Ishikawa (cell line): ENCODE results near the gene RAP1GAP.
A peak's percentile ranks its signal among the peaks of the same experiment; 100 is the strongest.

Experiments used
- CEBPB ChIP-seq: IDR thresholded peaks from 2 replicates; pipeline ENCODE4 v1.6.1; 2012
- CREB1 ChIP-seq: IDR thresholded peaks from 2 replicates; pipeline ENCODE4 v1.6.1; 2012; ENCODE audit warnings: low read depth
- EGR1 ChIP-seq: IDR thresholded peaks from 2 replicates; pipeline ENCODE4 v1.6.1; 2012
- EP300 ChIP-seq: IDR thresholded peaks from 2 replicates; pipeline ENCODE4 v1.6.1; 2012; ENCODE audit warnings: borderline replicate concordance
- FOXM1 ChIP-seq: IDR thresholded peaks from 2 replicates; pipeline ENCODE4 v1.6.1; 2012; ENCODE audit warnings: low read depth, borderline replicate concordance
- NFIC ChIP-seq: IDR thresholded peaks from 2 replicates; pipeline ENCODE4 v1.6.1; 2012
- RAD21 ChIP-seq: IDR thresholded peaks from 2 replicates; pipeline ENCODE4 v1.6.1; 2012; ENCODE audit warnings: low read depth
- TAF1 ChIP-seq: IDR thresholded peaks from 2 replicates; pipeline ENCODE4 v1.6.1; 2012; ENCODE audit warnings: low read depth, mild to moderate bottlenecking
- TCF12 ChIP-seq: IDR thresholded peaks from 2 replicates; pipeline ENCODE4 v1.6.1; 2012; ENCODE audit warnings: low read depth
- TEAD4 ChIP-seq: IDR thresholded peaks from 2 replicates; pipeline ENCODE4 v1.6.1; 2012
- YY1 ChIP-seq: IDR thresholded peaks from 2 replicates; pipeline ENCODE4 v1.6.1; 2012; ENCODE audit warnings: low read depth
- ZBTB7A ChIP-seq: IDR thresholded peaks from 2 replicates; pipeline ENCODE4 v1.6.1; 2012; ENCODE audit warnings: low read depth
- TF ChIP-seq, protein P1 (sequence below): IDR thresholded peaks from 2 replicates; pipeline ENCODE4 v1.6.1; 2012; ENCODE audit warnings: low read depth, mild to moderate bottlenecking
- TF ChIP-seq, protein P2 (sequence below): IDR thresholded peaks from 2 replicates; pipeline ENCODE4 v1.6.1; 2012
- TF ChIP-seq, protein P3 (sequence below): IDR thresholded peaks from 2 replicates; pipeline ENCODE4 v1.6.1; 2012

Gene RAP1GAP

DNA sequence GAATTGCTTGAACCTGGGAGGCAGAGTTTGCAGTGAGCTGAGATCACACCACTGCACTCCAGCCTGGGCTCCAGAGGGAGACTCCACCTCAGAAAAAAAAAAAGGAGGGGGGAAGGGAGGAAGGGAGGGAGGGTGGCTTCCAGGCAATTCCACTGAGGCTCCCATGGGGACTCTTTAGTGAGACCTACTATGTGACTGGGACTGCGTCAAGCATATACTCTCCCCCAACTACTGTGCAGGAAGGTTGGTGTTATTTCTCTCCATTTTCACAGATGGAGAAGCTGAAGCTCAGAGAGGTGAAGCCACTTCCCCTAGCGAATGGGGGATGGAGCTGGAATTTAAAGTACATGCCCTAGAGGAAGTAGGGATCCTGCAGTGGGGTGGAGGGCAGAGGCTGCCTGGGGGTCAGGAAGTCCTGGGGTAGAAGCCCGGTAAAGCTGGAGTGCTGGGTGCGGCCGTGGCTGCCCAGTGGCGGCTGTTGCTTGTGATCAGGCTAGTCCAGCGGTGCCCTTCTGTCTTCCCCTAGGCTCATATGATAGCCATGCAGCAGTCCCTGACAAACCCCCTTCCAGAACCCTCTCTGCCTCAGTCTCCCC, 40.3 kb downstream of the RAP1GAP start:
- TF ChIP-seq NFIC (no peak), CEBPB (no peak), CREB1 (no peak), EP300 (no peak), TAF1 (no peak), FOXM1 (no peak), RAD21 (no peak), EGR1 (no peak), YY1 (no peak), TEAD4 (no peak), ZBTB7A (no peak), TCF12 (no peak)
- TF ChIP-seq, protein P1, sequence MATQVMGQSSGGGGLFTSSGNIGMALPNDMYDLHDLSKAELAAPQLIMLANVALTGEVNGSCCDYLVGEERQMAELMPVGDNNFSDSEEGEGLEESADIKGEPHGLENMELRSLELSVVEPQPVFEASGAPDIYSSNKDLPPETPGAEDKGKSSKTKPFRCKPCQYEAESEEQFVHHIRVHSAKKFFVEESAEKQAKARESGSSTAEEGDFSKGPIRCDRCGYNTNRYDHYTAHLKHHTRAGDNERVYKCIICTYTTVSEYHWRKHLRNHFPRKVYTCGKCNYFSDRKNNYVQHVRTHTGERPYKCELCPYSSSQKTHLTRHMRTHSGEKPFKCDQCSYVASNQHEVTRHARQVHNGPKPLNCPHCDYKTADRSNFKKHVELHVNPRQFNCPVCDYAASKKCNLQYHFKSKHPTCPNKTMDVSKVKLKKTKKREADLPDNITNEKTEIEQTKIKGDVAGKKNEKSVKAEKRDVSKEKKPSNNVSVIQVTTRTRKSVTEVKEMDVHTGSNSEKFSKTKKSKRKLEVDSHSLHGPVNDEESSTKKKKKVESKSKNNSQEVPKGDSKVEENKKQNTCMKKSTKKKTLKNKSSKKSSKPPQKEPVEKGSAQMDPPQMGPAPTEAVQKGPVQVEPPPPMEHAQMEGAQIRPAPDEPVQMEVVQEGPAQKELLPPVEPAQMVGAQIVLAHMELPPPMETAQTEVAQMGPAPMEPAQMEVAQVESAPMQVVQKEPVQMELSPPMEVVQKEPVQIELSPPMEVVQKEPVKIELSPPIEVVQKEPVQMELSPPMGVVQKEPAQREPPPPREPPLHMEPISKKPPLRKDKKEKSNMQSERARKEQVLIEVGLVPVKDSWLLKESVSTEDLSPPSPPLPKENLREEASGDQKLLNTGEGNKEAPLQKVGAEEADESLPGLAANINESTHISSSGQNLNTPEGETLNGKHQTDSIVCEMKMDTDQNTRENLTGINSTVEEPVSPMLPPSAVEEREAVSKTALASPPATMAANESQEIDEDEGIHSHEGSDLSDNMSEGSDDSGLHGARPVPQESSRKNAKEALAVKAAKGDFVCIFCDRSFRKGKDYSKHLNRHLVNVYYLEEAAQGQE: no peak
- TF ChIP-seq, protein P2, sequence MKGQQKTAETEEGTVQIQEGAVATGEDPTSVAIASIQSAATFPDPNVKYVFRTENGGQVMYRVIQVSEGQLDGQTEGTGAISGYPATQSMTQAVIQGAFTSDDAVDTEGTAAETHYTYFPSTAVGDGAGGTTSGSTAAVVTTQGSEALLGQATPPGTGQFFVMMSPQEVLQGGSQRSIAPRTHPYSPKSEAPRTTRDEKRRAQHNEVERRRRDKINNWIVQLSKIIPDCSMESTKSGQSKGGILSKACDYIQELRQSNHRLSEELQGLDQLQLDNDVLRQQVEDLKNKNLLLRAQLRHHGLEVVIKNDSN: no peak
- TF ChIP-seq, protein P3, sequence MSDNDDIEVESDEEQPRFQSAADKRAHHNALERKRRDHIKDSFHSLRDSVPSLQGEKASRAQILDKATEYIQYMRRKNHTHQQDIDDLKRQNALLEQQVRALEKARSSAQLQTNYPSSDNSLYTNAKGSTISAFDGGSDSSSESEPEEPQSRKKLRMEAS: no peak

DNA sequence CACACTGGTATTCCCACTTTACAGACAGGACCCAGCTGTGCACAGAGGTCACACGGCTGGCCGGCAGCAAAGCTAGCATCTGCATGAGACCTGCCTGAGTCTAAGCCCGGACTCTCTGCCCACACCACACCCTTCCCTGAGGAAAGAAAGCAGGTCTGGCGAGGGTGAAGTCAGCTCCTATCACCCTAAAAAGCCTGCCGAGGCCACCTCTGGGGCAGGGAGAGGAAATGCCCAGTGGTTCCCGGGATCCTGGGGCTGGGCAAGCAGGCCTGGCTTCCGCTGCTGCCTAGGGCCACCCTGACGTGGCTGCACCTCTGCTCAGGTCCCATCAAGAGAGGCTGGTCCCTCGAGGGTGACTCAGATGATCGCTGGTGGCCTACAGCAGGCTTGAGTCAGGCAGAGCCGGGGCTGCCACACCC, 42.2 kb downstream of the RAP1GAP start:
- TF ChIP-seq TAF1: no peak

DNA sequence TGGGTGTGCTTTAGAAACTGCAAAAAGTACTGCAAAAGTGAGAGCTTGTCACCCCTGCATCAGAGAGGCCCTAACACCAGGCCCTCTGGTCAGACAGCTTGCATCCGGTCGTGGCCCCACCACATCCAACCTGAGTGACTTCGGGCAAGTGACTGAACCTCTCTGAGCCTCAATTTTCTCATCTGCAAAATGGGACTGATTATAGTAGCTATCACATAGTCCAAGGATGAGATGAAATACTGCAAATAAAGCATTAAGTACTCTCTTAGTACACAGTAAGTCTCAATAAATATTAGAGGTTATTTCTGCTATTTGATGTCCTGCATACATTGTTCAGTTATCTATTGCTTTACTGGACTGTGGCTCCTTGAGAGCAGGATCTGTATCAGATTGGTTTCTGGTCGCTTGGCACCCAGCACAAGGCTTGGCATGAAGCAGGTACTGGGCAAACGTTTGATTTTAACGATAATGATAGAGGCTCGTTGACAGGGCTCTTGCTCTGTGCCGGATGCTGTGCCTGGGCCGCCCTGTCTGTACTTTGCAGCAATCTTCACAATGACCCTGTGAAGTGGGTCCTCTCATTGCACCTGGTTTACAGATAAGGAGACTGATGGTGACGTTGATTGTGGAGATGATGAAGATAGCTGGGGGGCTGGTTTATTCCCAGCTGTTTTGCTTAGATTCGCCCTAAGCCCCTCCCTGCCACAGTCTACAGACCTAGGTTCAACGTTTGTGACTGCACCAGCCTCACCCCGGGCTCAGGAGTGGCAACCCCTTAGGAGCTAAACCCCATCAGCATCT, 43.6 kb downstream of the RAP1GAP start:
- TF ChIP-seq TCF12 (no peak), CREB1 (no peak), TEAD4 (no peak)

DNA sequence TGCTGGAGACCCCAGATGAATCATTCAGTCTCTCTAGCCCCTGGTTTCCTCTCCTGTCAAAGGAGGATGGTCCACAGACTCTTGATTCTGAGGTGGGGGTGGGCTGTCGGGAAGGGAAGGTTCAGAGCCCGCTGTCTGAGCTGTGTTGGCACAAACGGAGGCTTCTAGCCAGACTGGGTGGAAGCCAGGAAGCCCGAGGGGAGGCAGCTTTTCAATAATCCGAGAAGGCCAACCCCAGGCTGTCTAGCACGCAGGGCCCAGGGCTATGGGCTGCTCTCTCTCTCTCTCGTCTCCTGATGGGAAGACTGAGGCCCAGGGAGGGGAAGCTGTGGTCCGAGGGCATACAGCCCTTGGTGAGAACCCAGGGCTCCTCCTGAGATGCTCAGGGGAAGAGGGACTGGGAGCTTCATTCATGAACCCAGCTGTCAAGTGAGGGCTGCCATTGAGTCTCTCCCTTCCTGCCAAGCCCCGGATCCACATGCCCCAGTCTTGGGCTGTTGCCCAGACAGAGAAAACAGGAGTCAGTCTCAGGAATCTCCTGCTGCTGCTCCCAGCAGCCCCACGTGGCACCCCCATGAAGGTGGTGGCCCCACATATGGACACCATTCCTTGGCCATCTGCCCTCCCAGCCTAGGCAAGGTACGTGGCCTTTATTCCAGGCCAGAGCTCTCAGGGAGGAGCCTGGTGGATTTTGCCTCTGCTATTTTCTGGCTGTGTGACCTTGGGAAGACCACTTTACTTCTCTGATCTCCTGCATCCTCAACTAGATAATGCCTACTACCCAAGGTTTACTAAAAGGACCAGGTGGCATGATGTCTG, 44.4 kb downstream of the RAP1GAP start:
- TF ChIP-seq, protein P1: no peak
- TF ChIP-seq TCF12: no peak
- no peak for TF ChIP-seq CREB1
- TF ChIP-seq CEBPB: no peak

DNA sequence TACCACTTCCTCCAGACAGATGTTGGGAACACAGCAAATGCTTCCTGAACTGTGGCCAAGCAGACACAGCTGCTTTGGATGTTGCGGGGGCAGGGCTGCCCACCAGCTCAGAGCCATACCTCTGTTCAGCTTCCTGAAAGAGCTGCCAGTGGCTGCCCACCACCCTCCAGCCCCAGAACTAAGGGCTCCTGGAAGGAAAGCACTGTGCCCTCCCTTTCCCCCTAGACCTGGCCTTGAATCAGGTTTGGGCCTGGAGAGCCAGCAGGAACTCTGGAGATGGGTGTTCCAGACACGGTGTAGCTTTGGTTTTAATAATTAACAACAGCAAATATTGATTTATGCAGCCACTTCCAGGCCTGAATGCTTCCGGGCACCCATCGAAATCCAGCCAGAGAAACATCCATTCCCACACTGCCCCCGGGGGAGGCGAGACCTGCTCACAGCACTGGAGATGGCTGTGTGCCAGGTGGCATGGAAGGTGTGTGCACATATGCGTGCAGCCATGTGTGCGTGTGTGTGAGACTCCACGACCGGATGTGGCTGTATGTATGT, 45.7 kb downstream of the RAP1GAP start:
- TF ChIP-seq NFIC (peak; percentile 73; the same call in 1 of the 2 replicates), ZBTB7A (no peak)

DNA sequence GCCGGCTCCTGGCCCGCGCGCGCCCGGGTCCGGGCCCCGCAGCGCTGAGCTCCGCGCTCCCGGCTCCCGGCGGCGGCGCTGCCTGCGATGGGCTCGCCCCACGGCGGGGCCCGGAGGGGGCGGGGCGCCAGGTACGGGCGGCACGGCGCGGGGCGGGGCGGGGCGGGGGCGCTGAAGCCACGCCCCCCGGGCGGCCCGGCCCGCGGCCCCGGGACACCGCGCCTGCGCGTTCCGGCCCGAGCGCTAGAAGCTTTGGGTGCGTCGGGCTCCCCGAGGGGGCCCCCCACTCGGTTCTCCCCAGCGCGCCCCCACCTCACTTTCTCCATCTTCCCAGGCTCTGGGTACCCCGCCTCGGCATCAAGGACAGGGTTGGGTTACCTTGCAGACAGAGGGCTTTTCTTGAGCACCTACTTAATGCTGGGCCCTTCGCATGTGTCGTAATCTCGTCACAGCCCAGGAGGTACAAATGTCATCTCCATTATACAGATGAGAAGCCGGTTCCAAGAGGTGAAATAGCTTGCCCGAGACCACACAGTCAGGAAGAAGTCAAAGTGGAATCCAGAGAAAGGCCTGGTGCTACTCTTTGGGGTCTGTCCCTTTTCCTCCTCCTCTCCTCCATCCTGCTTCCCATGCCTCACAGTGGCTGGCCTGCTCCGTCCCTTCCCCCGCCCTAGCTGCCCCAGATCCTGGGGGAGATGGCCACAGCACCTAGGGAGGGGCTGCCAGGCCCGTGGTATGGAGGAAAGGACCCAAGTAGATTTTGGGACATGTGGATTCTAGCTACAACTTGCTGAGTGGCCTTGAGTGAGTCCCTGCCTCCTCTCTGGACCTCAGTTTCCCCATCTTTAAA, 46.5 kb downstream of the RAP1GAP start:
- TF ChIP-seq NFIC (no peak), CEBPB (peak; percentile 57; the same call in 1 of the 2 replicates)
